Esophagus (tissue), 2 donors: ENCODE measurements around the gene RASA1. TPM values are rescaled to one million over a fixed set of nuclear protein-coding genes. Genes with fewer than 3 reads are reported as not detected.
"Not testable (repeated sequence)": the region's sequence is repeated elsewhere in the genome, so short reads cannot be mapped to it uniquely, and the experiment has no call there.

ENCODE experiments used
- H3K27ac ChIP-seq, 2 donors: one replicate each; pipeline ENCODE4 v1.5.1; 2013; ENCODE audit warnings: low read depth in 2 of 2, mild to moderate bottlenecking in 2 of 2, inconsistent platforms in 1 of 2, low read length in 1 of 2, moderate library complexity in 1 of 2
- H3K27me3 ChIP-seq, 2 donors: one replicate each; pipeline ENCODE4 v1.6.1; 2013; ENCODE audit warnings: low read length in 2 of 2, control low read depth in 1 of 2, mild to moderate bottlenecking in 1 of 2; ENCODE audit not compliant: insufficient read depth in 2 of 2, control insufficient read depth in 1 of 2
- H3K36me3 ChIP-seq, 2 donors: one replicate each; pipeline ENCODE4 v1.6.1; 2013; ENCODE audit warnings: low read length in 1 of 2; ENCODE audit not compliant: control insufficient read depth in 2 of 2, insufficient read depth in 2 of 2
- H3K4me1 ChIP-seq, 2 donors: one replicate each; pipeline ENCODE4 v1.6.1; 2013; ENCODE audit warnings: low read length in 1 of 2; ENCODE audit not compliant: control insufficient read depth in 2 of 2, insufficient read depth in 2 of 2
- H3K4me3 ChIP-seq, 2 donors: one replicate each; pipeline ENCODE4 v1.5.1; 2013; ENCODE audit warnings: low read length in 2 of 2, mild to moderate bottlenecking in 2 of 2, low read depth in 1 of 2, moderate library complexity in 1 of 2
- H3K9me3 ChIP-seq, 2 donors: one replicate each; pipeline ENCODE4 v1.6.1; 2013; ENCODE audit warnings: mild to moderate bottlenecking in 2 of 2, low read depth in 1 of 2, low read length in 1 of 2, moderate library complexity in 1 of 2; ENCODE audit not compliant: control insufficient read depth in 2 of 2, insufficient read depth in 1 of 2
- WGBS, 2 donors: extraction: QIAGEN DNeasy Blood & Tissue Kit; methylation state at CpG; one replicate each; pipeline ENCODE4 v1.1.7; 2013; 5-methylcytosine and 5-hydroxymethylcytosine counted together
- polyA plus RNA-seq, 2 donors: library from polyadenylated mRNA; stranded (reverse); fragments of 200-250 nt; gene quantifications; one replicate each; pipeline ENCODE4 v1.2.3, GENCODE V29; 2013
- donor health status: healthy with polysubstance abuse.
- donor health status: Bipolar disorder and iron deficiency.

Gene RASA1
- polyA plus RNA-seq, 2 donors, result 6.7 to 9.3 TPM

GRCh38 chr5:87254035-87254434, 13.6 kb upstream of the RASA1 start:
- Histone ChIP-seq H3K27ac (no peak overlapping the region), H3K9me3 (no peaks in the 10 kb centered on the region), H3K27me3 (no peaks in the 10 kb centered on the region), H3K4me1 (no peaks in the 10 kb centered on the region), H3K4me3 (no peak overlapping the region), H3K36me3 (no peaks in the 10 kb centered on the region)
- 80 to 85% methylated on average over 2 of the region's 2 CpGs for WGBS, 2 donors

DNA sequence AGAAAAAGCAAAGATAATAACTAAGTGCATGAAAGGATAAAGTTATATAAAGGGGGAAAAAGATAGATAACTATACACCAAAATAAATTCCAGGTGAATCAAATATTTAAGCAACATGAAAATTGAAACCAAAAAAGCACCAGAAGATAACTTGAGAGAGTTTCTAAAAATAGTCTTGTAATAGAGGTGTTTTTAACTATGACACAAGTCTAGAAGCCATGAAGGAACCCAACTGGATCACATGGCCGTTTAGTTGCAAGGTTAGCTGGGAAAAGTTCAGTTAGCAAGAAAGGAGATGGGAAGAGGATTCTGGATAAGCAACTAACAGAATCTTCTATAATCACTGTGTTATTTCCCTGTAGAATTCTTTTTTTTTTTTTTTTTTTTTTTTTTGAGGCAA, 9.2 kb upstream of the RASA1 start:
- no peaks in the 10 kb centered on the region for H3K9me3 ChIP-seq
- WGBS, 2 donors, result 87 to 89% methylated on average over 1 of the region's 1 CpG

DNA sequence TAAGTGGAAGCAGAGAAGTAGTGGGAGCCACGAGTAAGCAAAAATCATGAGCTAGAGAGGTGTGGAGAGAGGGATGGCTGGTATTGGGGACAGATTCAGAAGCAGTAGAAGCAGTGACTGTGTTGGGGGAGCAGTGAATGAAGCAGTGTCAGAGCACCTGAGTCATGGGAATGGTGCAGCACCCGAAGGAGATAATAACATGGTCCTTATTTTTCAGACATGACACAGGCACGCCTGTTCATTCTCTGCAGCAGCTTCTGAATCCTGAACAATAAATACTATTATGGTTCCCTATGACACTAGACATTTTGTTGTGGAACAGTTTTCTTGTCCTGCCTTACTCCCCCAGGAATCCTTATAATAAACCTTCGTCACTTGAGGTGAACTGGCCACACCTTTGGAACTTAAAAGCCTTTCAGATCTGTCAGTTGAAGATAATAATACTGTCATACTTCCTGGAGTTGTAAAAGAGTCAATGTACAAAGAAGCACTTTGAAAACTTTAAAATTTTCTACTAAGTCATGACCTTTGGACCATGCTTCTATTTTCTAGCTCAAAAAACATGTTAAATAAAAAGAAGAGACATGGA, 7.0 kb upstream of the RASA1 start:
- no peak overlapping the region for H3K4me3 ChIP-seq
- H3K4me1 ChIP-seq, result no peaks in the 10 kb centered on the region
- H3K27ac ChIP-seq, result no peak overlapping the region
- no peaks in the 10 kb centered on the region for H3K27me3 ChIP-seq
- no peaks in the 10 kb centered on the region for H3K36me3 ChIP-seq
- WGBS, 2 donors, result 73 to 77% methylated on average over 4 of the region's 4 CpGs
- H3K9me3 ChIP-seq, result no peaks in the 10 kb centered on the region

More for the DNA sequence above, 9.2 kb upstream of the RASA1 start:
- H3K4me1 ChIP-seq, result no peaks in the 10 kb centered on the region
- no peak overlapping the region for H3K4me3 ChIP-seq
- H3K27me3 ChIP-seq, result no peaks in the 10 kb centered on the region
- H3K36me3 ChIP-seq, result no peaks in the 10 kb centered on the region
- no peak overlapping the region for H3K27ac ChIP-seq

GRCh38 chr5:87263498-87263897, 4.2 kb upstream of the RASA1 start:
- Histone ChIP-seq H3K4me3 (no peak overlapping the region), H3K27ac (no peak overlapping the region), H3K4me1 (no peaks in the 10 kb centered on the region), H3K9me3 (no peaks in the 10 kb centered on the region), H3K27me3 (no peaks in the 10 kb centered on the region), H3K36me3 (no peaks in the 10 kb centered on the region)
- 81 to 83% methylated on average over 3 of the region's 3 CpGs for WGBS, 2 donors

DNA sequence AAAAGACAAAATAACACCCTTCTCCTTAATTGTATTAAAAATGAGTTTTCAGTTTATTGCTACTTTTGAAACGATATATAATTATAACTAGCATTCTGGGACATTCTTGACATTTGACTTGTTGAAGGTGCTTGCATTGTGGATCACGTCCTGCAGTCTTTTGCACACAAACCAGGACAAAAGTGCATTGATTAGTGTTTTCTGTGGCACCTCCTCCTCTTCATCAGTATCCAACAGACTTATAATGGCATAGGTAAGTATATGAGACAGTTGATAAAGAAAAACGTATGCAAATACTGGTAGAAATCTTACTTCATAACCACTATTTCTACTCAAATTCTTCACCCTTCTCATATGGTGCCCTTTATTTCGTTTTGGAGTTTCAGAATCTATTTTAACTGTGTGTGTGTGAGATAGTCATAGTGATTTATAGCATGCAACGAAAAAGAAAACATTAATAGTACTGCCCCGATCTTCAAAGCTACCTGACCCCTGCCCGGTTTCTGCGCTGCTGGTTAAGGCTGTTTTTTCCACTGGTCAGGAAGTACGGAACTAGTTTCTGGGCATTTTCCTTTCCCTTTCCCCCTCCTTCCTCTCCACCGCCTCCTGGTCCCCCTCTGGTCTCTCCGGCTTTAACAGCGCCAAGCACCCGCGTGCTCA, 639 bp upstream of the RASA1 start:
- peak overlapping the region; percentile 73 to 81 for H3K4me3 ChIP-seq
- 5 to 7% methylated on average over 14 of the region's 14 CpGs for WGBS, 2 donors
- H3K4me1 ChIP-seq, result no peaks in the 10 kb centered on the region
- peak overlapping the region; percentile 93 to 96 for H3K27ac ChIP-seq
- no peaks in the 10 kb centered on the region for H3K36me3 ChIP-seq
- H3K9me3 ChIP-seq, result no peaks in the 10 kb centered on the region
- no peaks in the 10 kb centered on the region for H3K27me3 ChIP-seq

DNA sequence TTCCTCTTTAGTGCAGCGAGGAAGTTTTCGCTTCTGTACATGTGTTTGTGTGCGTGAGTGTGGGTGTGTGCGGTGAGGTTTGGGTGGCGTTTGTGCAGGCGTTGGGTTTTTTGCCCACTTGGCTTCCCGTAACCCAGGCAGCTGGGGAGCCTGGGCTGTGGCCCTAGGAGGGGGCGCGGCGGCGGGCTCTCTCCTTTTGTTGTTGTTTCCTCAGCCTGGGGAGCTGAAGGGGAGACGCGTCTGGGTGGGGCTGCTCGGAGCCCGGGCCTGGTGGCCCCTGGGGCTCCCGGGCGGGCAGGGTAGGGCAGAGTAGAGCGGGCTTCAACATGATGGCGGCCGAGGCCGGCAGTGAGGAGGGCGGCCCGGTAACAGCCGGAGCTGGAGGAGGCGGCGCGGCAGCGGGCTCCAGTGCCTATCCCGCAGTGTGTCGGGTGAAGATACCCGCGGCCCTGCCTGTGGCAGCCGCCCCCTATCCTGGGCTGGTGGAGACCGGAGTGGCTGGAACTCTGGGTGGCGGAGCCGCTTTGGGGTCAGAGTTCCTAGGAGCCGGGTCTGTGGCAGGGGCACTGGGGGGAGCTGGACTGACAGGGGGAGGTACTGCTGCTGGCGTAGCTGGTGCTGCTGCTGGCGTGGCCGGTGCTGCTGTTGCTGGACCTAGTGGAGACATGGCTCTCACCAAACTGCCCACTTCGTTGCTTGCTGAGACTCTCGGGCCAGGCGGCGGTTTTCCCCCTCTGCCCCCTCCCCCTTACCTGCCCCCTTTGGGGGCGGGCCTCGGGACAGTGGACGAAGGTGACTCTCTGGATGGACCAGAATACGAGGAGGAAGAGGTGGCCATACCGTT, 665 bp downstream of the RASA1 start:
- peak overlapping the region; percentile 93 to 96 for H3K27ac ChIP-seq
- peak overlapping the region; percentile 73 to 81 for H3K4me3 ChIP-seq
- no peaks in the 10 kb centered on the region for H3K27me3 ChIP-seq
- WGBS, 2 donors, result 0% methylated on average over 49 of the region's 49 CpGs
- no peaks in the 10 kb centered on the region for H3K4me1 ChIP-seq
- no peaks in the 10 kb centered on the region for H3K9me3 ChIP-seq
- no peaks in the 10 kb centered on the region for H3K36me3 ChIP-seq

DNA sequence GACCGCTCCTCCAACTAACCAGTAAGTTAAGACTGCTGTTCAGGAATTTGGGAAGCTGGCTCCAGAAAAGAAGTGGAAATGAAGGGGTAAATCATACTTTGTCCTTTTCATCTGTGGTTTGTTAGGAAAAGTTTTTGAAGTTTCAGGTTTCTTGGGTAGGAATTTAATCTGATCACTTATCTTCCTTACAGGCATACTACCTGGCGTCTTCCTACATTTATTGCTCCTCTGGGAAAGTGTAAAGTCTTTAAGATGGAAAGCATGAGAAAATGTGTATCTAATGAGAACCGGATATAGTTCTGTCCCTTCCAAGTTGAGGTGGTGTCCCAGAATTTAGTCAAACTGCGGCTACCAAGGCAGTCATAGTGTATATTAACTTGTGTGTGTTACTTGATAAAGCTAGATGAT, 1.3 kb downstream of the RASA1 start:
- H3K4me1 ChIP-seq, result no peaks in the 10 kb centered on the region
- H3K27ac ChIP-seq, result peak overlapping the region; percentile 93 to 96
- H3K27me3 ChIP-seq, result no peaks in the 10 kb centered on the region
- H3K9me3 ChIP-seq, result no peaks in the 10 kb centered on the region
- WGBS, 2 donors, result 3 to 8% methylated on average over 4 of the region's 4 CpGs
- H3K4me3 ChIP-seq, result peak overlapping the region; percentile 73 to 81
- H3K36me3 ChIP-seq, result no peaks in the 10 kb centered on the region

DNA sequence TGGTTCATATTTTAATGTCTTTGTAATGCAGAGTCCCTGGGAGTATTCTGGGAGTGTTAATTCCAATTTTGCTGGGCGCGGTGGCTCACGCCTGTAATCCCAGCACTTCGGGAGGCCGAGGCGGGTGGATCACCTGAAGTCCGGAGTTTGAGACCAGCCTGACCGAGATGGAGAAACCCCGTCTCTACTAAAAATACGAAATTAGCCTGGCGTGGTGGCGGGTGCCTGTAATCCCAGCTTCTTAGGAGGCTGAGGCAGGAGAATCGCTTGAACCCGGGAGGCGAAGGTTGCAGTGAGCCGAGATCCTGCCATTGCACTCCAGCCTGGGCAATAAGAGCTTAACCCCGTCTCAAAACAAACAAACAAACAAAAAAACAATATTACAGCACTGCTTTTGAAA, 3.2 kb downstream of the RASA1 start:
- H3K36me3 ChIP-seq, H3K4me3 ChIP-seq, H3K9me3 ChIP-seq, H3K27ac ChIP-seq, H3K4me1 ChIP-seq, H3K27me3 ChIP-seq: not testable (repeated sequence)
- WGBS, 2 donors, result 98% methylated on average over 17 of the region's 17 CpGs

DNA sequence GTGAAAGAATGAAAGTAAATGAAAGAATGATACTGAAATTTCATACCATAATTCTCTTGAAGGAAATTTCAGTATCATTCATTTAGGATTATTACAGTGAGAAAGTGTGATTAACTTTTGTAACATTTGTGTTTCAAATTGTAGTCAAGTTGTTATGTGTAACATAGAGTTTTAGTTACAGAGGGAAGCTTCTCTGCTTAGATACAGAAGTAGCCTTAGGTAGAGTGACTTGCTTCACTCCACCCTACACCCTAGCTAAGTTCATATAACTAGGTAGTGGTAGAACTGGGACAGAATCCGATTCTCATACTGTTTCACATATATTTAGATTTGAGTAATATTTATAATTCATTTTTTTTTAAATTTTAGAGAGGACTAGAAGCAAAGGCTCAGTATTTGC, 9.0 kb downstream of the RASA1 start:
- Histone ChIP-seq H3K9me3 (peaks cover 0 to 2% of the 10 kb centered on the region in 2 donors), H3K27ac (no peak overlapping the region), H3K27me3 (no peaks in the 10 kb centered on the region), H3K36me3 (peaks cover 0 to 3% of the 10 kb centered on the region in 2 donors), H3K4me3 (no peak overlapping the region), H3K4me1 (peaks cover 2% of the 10 kb centered on the region in 2 donors)
- 87 to 93% methylated on average over 1 of the region's 1 CpG for WGBS, 2 donors
